Body of pancreas (tissue), 4 donors: ENCODE measurements around the gene STX8. TPM values are rescaled to one million over a fixed set of nuclear protein-coding genes. Genes with fewer than 3 reads are reported as not detected.

Experiments used
- ATAC-seq: fragments of 150-250 bp; one replicate; pipeline ENCODE4 v1.9.1; 2016
- DNase-seq, 4 donors: peaks; one replicate each; pipeline ENCODE4 v3.0.0-alpha.2; 2019
- H3K27ac ChIP-seq, 4 donors: fragments of 200-600 bp; sonication (generic); 1 replicate in 3 of 4; 2 replicates in 1 of 4; pipeline versions ENCODE4 v1.5.1 to v1.6.1; 2016 to 2019; ENCODE audit warnings: mild to moderate bottlenecking in 1 of 4, mixed read lengths in 1 of 4, moderate library complexity in 1 of 4
- H3K27me3 ChIP-seq, 2 donors: fragments of 200-600 bp; sonication (generic); one replicate each; pipeline ENCODE4 v1.6.0; 2016; ENCODE audit warnings: mild to moderate bottlenecking in 1 of 2
- H3K36me3 ChIP-seq, 2 donors: fragments of 200-600 bp; sonication (generic); replicated peaks in 1 of 2; 2 replicates each; pipeline ENCODE4 v1.5.1; 2016; ENCODE audit warnings: low read depth in 2 of 2; ENCODE audit not compliant: insufficient read depth in 1 of 2
- H3K4me1 ChIP-seq: fragments of 200-600 bp; sonication (generic); one replicate; pipeline ENCODE4 v1.6.0; 2016
- H3K4me3 ChIP-seq, 2 donors: fragments of 200-600 bp; sonication (generic); 1 replicate in 1 of 2; 2 replicates in 1 of 2; pipeline ENCODE4 v1.5.1; 2016 to 2019
- H3K9me3 ChIP-seq, 3 donors: fragments of 200-600 bp; sonication (generic); 1 replicate in 2 of 3; 2 replicates in 1 of 3; pipeline ENCODE4 v1.5.1; 2016
- POLR2A ChIP-seq, 3 donors: fragments of 450-650 bp; IDR thresholded peaks; one replicate each; pipeline ENCODE4 v1.6.1; 2016; ENCODE audit warnings: antibody characterized with exemption in 3 of 3, mild to moderate bottlenecking in 2 of 3
- WGBS, 2 donors: methylation state at CpG; one replicate each; pipeline ENCODE4 v1.1.5; 2017; 5-methylcytosine and 5-hydroxymethylcytosine counted together
- intact Hi-C: fragments of 100-400 bp; cut with DNase I; formaldehyde crosslinking; loops from one replicate; pipeline ENCODE4 v1.15.1; 2023
- total RNA-seq, 2 donors: library from RNA; depleted of rRNA; stranded (reverse); fragments of >200 nt; gene quantifications; one replicate each; pipeline ENCODE4 v1.1.0, GENCODE V29; 2016
- TF ChIP-seq, protein P1 (sequence below), 7 experiments: fragments of 450-650 bp in 4 of 7; fragments of 200-600 bp in 3 of 7; sonication (generic) in 3 of 7; IDR thresholded peaks; one replicate each; pipeline ENCODE4 v1.5.1; 2016 to 2019; ENCODE audit warnings: antibody characterized with exemption in 7 of 7

The STX8 gene
- total RNA-seq, 2 donors from 2014 or later, result 32.2 to 37.6 TPM

DNA sequence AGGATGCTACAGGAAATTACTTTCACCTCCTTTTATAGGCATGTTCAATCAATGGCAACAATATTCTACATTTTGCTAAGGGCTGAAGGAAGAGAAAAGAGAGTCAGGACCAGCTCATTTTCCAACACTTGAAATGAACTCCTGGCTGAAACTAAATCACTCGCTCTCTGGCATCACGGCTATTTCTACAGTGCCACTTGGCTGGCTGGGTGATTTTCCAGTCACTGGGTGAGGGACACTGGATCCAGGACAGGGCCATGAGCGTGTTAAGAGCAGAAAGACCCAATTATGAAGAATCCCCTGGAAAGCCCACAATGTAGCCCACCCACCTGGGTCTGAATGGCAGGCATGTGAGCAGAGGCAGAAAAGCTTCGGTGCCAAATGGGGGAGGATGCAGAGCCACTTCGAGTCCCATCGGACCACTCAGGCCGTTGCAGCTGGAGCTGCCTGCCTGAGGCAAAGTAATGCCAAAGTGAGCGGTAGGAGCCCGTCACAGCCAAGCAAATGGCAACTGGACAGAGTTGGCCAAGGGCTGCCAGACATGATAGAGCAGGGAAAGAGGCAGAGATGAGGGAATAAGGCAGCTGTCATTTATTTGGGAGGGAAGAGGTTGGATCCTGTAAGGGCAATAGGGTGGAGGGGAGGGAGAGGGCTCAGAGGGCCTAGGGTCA is 246.2 kb downstream of the STX8 start:
- H3K4me3 ChIP-seq, result no peak overlapping the region
- H3K36me3 ChIP-seq, result no peaks in the 10 kb centered on the region
- TF ChIP-seq, protein P1, sequence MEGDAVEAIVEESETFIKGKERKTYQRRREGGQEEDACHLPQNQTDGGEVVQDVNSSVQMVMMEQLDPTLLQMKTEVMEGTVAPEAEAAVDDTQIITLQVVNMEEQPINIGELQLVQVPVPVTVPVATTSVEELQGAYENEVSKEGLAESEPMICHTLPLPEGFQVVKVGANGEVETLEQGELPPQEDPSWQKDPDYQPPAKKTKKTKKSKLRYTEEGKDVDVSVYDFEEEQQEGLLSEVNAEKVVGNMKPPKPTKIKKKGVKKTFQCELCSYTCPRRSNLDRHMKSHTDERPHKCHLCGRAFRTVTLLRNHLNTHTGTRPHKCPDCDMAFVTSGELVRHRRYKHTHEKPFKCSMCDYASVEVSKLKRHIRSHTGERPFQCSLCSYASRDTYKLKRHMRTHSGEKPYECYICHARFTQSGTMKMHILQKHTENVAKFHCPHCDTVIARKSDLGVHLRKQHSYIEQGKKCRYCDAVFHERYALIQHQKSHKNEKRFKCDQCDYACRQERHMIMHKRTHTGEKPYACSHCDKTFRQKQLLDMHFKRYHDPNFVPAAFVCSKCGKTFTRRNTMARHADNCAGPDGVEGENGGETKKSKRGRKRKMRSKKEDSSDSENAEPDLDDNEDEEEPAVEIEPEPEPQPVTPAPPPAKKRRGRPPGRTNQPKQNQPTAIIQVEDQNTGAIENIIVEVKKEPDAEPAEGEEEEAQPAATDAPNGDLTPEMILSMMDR (IDR thresholded peaks at IDR 0.05), result no peak
- no peak for TF ChIP-seq POLR2A (IDR thresholded peaks at IDR 0.05)
- H3K27me3 ChIP-seq, result no peaks in the 10 kb centered on the region
- H3K4me1 ChIP-seq, result peaks cover 5% of the 10 kb centered on the region
- peaks cover 0 to 1% (median 0%) of the 10 kb centered on the region in 3 donors for H3K9me3 ChIP-seq
- intact Hi-C loops, result no loop called here
- ATAC-seq (no peak), DNase-seq (no peak)
- WGBS, 2 donors, result 92 to 95% methylated on average over 9 of the region's 9 CpGs
- H3K27ac ChIP-seq, result no peak overlapping the region

DNA sequence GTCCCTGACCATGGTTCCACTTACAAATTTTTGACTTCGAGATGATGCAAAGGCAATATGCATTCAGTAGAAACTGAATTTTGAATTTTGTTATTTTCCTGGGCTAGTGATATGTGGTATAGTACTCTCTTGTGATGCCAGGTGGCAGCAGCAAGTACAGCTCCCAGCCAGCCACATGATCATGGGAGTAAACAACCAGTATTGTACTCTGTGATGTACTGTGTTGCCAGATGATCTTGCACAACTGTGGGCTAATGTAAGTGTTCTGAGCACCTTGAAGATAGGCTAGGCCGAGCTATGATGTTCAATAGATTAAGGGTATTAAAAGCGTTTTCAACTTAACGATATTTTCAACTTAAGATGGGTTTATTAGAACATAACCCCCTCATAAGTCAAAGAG is 250.8 kb downstream of the STX8 start:
- no peak overlapping the region for H3K4me3 ChIP-seq
- H3K27me3 ChIP-seq, result no peaks in the 10 kb centered on the region
- H3K9me3 ChIP-seq, result no peaks in the 10 kb centered on the region
- intact Hi-C loops, result no loop called here
- H3K36me3 ChIP-seq, result no peaks in the 10 kb centered on the region
- WGBS, 2 donors, result 50 to 52% methylated on average over 4 of the region's 4 CpGs
- peaks cover 5% of the 10 kb centered on the region for H3K4me1 ChIP-seq
- DNase-seq, result peak; percentile 52 to 79 (median 75)
- ATAC-seq, result peak; percentile 86
- no peak overlapping the region for H3K27ac ChIP-seq
- TF ChIP-seq, protein P1 (IDR thresholded peaks at IDR 0.05), result peak in 4 of 7 experiments; percentile 31 to 61 (median 46)
- TF ChIP-seq POLR2A (IDR thresholded peaks at IDR 0.05), result no peak

DNA sequence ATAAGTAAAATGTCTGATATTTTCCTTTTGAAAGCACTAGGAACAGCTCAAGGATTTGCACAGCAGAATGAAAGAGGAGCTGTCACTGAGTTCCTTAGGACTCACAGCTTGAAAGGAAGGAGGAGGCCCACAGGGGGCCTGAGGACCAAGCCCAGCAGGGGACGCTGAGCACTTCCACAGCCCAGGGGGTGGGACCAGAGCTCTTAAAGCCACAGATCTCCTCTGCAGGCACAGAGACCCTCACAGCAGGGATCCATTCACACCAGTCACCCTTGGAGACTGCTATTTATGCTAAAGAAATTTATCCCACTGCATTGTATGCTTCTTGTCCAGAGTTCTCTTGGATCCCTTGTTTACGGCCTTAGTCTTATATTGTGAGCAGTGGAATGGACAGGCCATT is 253.3 kb downstream of the STX8 start:
- H3K9me3 ChIP-seq, result no peaks in the 10 kb centered on the region
- no peak overlapping the region for H3K27ac ChIP-seq
- no peaks in the 10 kb centered on the region for H3K36me3 ChIP-seq
- no peak for ATAC-seq
- no peak for TF ChIP-seq POLR2A (IDR thresholded peaks at IDR 0.05)
- TF ChIP-seq, protein P1 (IDR thresholded peaks at IDR 0.05), result no peak
- intact Hi-C loops, result no loop called here
- no peaks in the 10 kb centered on the region for H3K27me3 ChIP-seq
- 69 to 83% methylated on average over 2 of the region's 2 CpGs for WGBS, 2 donors
- no peak for DNase-seq
- H3K4me1 ChIP-seq, result peaks cover 5% of the 10 kb centered on the region
- no peak overlapping the region for H3K4me3 ChIP-seq

- Histone ChIP-seq H3K36me3 (no peaks in the 10 kb centered on the region), H3K27me3 (no peaks in the 10 kb centered on the region), H3K4me1 (peaks cover 5% of the 10 kb centered on the region), H3K9me3 (no peaks in the 10 kb centered on the region), H3K27ac (no peak overlapping the region), H3K4me3 (no peak overlapping the region)
- no peak for ATAC-seq
- TF ChIP-seq, protein P1 (IDR thresholded peaks at IDR 0.05), result no peak
- TF ChIP-seq POLR2A (IDR thresholded peaks at IDR 0.05), result no peak
- 68 to 77% methylated on average over 5 of the region's 5 CpGs for WGBS, 2 donors
- intact Hi-C loops, result no loop called here
- no peak for DNase-seq
Measured at GRCh38 chr17:9321890-9322289, 253.7 kb downstream of the STX8 start.

DNA sequence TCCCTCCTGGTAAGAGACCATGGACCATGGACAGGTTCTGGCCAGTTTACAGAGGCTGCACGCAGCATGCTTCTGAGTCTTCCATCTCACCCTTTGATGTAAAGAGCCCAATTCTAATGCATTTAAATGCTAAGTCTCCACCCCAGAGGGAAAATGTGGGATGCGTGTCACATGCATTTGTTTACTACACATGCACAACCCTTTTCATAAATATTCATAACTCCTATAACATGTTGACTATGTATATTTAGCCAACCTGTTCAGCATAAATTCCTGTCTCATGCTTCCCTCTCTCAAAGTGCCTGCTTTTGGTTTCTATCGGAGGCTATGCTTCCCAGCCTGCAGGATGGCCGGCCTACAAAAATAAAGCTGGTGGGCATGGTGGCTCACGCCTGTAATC is 260.3 kb downstream of the STX8 start:
- DNase-seq (no peak), ATAC-seq (no peak)
- TF ChIP-seq, protein P1 (IDR thresholded peaks at IDR 0.05), result no peak
- TF ChIP-seq POLR2A (IDR thresholded peaks at IDR 0.05), result no peak
- H3K27me3 ChIP-seq, result no peaks in the 10 kb centered on the region
- no peaks in the 10 kb centered on the region for H3K36me3 ChIP-seq
- intact Hi-C loops, result no loop called here
- H3K9me3 ChIP-seq, result no peaks in the 10 kb centered on the region
- no peak overlapping the region for H3K27ac ChIP-seq
- no peak overlapping the region for H3K4me3 ChIP-seq
- 96 to 98% methylated on average over 5 of the region's 5 CpGs for WGBS, 2 donors
- H3K4me1 ChIP-seq, result no peaks in the 10 kb centered on the region
